WI38 (cell line): ENCODE results near the gene CYP8B1.
A peak's percentile ranks its signal among the peaks of the same experiment; 100 is the strongest.

Experiments
- H3K4me3 ChIP-seq: 2 replicates; pipeline ENCODE4 v1.5.1; 2011; ENCODE audit warnings: low read depth, mild to moderate bottlenecking, control low read depth, low read length
- TF ChIP-seq, protein P1 (sequence below): IDR thresholded peaks from 2 replicates; pipeline ENCODE4 v1.5.1; 2012; ENCODE audit warnings: low read depth, mild to moderate bottlenecking, control low read depth, low read length

The CYP8B1 gene

DNA sequence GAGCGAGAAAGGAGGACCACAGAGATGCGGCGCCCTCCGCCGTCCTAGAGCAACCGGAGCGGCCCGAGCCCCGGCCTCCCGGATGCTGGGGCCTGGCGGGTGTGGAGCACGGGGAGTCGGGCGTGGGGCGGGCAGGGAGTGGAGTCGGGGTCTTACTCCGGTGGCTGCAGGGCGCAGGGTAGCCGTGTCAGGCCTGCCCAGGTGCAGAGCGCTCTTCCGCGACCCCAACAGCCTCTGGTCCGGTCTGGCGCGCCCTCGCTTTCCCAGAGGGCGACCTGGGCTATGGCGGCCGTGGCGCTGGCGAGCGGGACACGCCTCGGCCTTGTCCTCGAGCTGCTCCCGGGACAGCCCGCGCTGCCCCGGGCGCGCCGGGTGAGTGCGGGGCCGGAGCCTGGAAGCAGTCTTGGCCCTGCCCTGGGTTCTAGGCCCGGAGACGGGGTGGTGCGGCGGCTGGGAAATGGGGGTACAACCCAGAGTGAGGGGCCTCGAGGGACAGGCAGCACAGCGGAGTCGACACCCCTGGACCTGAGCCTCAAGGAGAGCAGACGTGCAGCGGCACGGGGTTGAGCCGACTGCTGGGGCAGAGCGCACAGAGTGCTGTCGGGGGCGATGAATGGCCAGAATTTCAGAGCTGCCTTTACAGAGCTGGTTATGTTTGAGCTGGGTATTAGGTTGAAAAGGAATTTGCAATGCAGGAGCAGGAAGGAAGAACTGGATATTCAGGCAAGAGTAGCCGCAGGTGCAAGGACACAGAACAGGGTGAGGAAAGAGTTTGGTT, 30.6 kb upstream of the CYP8B1 start, which contains the start of gene ZNF662:
Gene ZNF662 (plus strand): TSS at position 73 of the 778 bp plus-strand sequence. CDS start 1,973 bp downstream, outside the sequence.
- TF ChIP-seq, protein P1, sequence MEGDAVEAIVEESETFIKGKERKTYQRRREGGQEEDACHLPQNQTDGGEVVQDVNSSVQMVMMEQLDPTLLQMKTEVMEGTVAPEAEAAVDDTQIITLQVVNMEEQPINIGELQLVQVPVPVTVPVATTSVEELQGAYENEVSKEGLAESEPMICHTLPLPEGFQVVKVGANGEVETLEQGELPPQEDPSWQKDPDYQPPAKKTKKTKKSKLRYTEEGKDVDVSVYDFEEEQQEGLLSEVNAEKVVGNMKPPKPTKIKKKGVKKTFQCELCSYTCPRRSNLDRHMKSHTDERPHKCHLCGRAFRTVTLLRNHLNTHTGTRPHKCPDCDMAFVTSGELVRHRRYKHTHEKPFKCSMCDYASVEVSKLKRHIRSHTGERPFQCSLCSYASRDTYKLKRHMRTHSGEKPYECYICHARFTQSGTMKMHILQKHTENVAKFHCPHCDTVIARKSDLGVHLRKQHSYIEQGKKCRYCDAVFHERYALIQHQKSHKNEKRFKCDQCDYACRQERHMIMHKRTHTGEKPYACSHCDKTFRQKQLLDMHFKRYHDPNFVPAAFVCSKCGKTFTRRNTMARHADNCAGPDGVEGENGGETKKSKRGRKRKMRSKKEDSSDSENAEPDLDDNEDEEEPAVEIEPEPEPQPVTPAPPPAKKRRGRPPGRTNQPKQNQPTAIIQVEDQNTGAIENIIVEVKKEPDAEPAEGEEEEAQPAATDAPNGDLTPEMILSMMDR: no peak
- peak within 1 kb of the TSS; percentile 17; the same call in 1 of the 2 replicates for H3K4me3 ChIP-seq

DNA sequence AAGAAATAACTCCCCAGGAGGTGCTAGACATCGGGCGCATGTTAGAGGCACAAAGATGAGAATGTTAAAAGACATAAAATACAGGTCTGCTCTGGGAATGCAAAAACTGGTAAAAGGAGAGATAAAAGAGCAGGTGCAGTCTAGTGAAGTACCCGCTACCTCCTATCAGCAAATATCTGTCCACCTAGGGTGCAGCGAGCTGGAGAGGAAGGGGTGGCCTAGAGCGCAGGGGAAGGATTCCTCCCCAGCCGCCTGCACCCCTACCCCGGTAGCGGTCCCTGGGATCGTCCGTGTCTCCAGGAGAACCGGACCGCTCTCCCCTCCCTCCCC, 30.0 kb upstream of the CYP8B1 start:
- TF ChIP-seq, protein P1: no peak
- no peak overlapping the region for H3K4me3 ChIP-seq

DNA sequence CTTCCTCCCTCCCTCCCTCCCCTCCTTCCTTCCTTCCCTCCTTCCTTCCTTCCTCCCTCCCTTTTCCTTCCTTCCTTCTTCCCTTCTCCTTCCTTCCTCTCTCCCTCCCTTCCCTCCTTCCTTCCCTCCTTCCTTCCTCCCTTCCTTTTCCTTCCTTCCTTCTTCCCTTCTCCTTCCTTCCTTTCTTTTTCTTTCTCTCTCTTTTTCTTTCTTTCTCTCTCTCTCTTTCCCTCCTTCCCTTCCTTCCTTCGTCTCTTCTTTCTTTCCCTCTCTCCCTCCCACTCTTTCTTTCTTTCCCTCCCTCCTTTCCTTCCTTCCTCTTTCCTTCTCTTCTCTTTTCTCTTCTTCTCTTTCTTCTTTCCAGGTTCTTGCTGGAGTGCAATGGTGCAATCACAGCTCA, 28.4 kb upstream of the CYP8B1 start:
- TF ChIP-seq, protein P1: no peak
- H3K4me3 ChIP-seq: no peak overlapping the region

DNA sequence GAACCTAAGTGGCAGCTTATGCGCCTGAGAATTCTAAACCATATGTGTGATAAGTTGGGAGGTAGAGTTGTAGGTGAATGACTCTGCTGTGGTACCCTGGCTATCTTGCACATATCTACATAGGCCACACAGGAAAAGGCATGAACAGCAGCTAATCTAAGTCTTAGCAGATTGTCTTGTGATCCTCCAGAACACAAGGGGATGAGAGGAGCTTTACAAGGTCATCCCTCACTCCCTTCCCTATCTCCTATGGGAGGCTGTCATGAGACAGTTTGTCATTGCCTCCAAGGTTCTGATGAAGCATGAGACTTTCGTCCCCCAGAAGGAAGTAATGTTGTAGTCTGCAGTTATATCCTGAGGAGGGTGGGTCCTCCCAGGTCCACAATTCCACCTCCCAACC, 26.6 kb upstream of the CYP8B1 start:
- H3K4me3 ChIP-seq: no peak overlapping the region

DNA sequence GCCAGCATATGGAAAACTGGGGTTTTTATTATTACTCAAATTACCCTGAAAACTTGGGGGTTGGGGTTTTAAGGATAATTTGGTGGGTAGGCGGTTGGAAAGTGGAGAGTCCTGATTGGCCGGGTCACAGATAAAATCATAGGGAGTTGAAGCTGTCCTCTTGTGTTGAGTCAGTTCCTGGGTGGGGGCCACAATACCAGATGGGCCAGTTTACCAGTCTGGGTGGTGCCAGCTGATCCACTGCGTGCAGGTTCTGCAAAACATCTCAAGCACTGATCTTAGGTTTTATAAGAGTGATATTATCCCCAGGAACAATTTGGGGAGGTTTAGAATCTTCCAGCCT, 25.4 kb upstream of the CYP8B1 start:
- TF ChIP-seq, protein P1: no peak
- no peak overlapping the region for H3K4me3 ChIP-seq

More for the DNA sequence above, 26.6 kb upstream of the CYP8B1 start:
- TF ChIP-seq, protein P1: no peak

DNA sequence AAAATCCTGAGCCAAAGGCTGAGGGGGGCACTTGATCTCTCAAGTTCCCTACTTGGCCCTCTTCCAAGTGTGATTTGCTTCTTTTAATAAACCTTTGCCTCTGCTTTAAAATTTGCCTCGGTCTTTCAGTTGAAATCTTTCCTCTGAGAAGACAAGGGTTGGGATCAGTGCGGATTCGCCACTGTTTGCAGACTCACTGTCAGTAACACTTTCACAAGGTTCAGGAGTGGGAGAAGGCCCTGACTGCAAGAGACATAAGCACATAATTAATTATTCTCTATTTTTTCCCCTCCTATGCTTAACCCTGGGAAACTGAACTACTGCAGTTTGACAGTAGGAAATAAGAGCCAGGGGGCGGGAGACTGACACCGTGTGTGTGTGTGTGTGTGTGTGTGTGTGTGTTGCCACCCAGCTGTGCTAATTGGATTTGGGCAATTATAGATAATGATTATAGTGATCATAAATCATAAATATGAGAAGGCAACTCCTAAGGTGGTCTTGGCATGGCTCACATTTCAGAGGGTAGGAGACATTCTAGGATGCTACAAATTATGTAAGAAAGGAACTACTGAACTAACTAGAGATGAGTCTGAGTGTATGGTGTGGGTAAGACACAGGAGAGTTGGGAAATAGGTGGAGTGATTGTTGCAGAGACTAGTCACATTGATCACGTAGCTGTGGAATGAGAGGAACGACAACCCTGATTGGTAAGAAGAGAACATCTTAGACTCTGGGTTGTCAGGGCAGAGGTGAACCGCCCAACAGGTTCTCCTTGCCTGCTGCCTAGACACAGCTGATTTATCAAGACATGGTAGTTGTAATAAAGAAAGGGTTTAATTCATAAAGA, 24.8 kb upstream of the CYP8B1 start:
- TF ChIP-seq, protein P1: no peak
- no peak overlapping the region for H3K4me3 ChIP-seq
